SK-N-SH treated with all-trans-retinoic acid at 6 μM for 48 hours (cell line): ENCODE results near the gene EIF4H.
"Not testable (repeated sequence)": the region's sequence is repeated elsewhere in the genome, so short reads cannot be mapped to it uniquely, and the experiment has no call there.

Source experiments
- ARNTL ChIP-seq: fragments of 450-650 bp; formaldehyde crosslinking; IDR thresholded peaks from 2 replicates; pipeline ENCODE4 v1.5.0; 2020; ENCODE audit warnings: low read depth, mild to moderate bottlenecking, moderate library complexity, borderline replicate concordance
- CREB5 ChIP-seq: fragments of 250-450 bp; sonication (Bioruptor Pico); IDR thresholded peaks from 2 replicates; pipeline ENCODE4 v1.5.1; 2020; ENCODE audit warnings: low read depth, mild to moderate bottlenecking, moderate library complexity
- ESRRG ChIP-seq: fragments of 250-450 bp; sonication (Bioruptor Pico); IDR thresholded peaks from 2 replicates; pipeline ENCODE4 v1.6.1; 2021; ENCODE audit warnings: mild to moderate bottlenecking
- GLIS3 ChIP-seq: fragments of 250-450 bp; sonication (Bioruptor Pico); IDR thresholded peaks from 2 replicates; pipeline ENCODE4 v1.5.0; 2020; ENCODE audit warnings: mild to moderate bottlenecking, moderate library complexity
- OSR1 ChIP-seq: fragments of 250-450 bp; sonication (Bioruptor Pico); IDR thresholded peaks from 2 replicates; pipeline ENCODE4 v1.8.0; 2022; ENCODE audit warnings: moderate library complexity, mild to moderate bottlenecking, inconsistent platforms
- PATZ1 ChIP-seq: fragments of 250-450 bp; sonication (Bioruptor Pico); IDR thresholded peaks from 2 replicates; pipeline ENCODE4 v1.8.0; 2020; ENCODE audit warnings: mild to moderate bottlenecking, moderate library complexity, borderline replicate concordance
- PPARA ChIP-seq: fragments of 250-450 bp; sonication (Bioruptor Pico); IDR thresholded peaks from 2 replicates; pipeline ENCODE4 v1.5.0; 2020; ENCODE audit warnings: mild to moderate bottlenecking, borderline replicate concordance
- TCF4 ChIP-seq: fragments of 250-450 bp; sonication (Bioruptor Pico); IDR thresholded peaks from 2 replicates; pipeline ENCODE4 v1.8.0; 2021; ENCODE audit warnings: mild to moderate bottlenecking, moderate library complexity, borderline replicate concordance
- ZC3H10 ChIP-seq: fragments of 250-450 bp; sonication (Bioruptor Pico); IDR thresholded peaks from 2 replicates; pipeline ENCODE4 v1.5.1; 2021; ENCODE audit warnings: mild to moderate bottlenecking, moderate library complexity
- ZFP3 ChIP-seq: fragments of 250-450 bp; sonication (Bioruptor Pico); IDR thresholded peaks from 2 replicates; pipeline ENCODE4 v1.5.0; 2020; ENCODE audit warnings: mild to moderate bottlenecking, moderate library complexity
- ZFP30 ChIP-seq: fragments of 450-650 bp; formaldehyde crosslinking; IDR thresholded peaks from 2 replicates; pipeline ENCODE4 v1.5.0; 2022; ENCODE audit warnings: mild to moderate bottlenecking, moderate library complexity
- ZNF70 ChIP-seq: fragments of 450-650 bp; formaldehyde crosslinking; IDR thresholded peaks from 2 replicates; pipeline ENCODE4 v1.5.0; 2020; ENCODE audit warnings: mild to moderate bottlenecking, moderate library complexity
- TF ChIP-seq, protein P1 (sequence below): fragments of 250-450 bp; sonication (Bioruptor Pico); IDR thresholded peaks from 2 replicates; pipeline ENCODE4 v1.5.1; 2021; ENCODE audit warnings: mild to moderate bottlenecking, moderate library complexity
- TF ChIP-seq, protein P2 (sequence below): fragments of 250-450 bp; sonication (Bioruptor Pico); IDR thresholded peaks from 2 replicates; pipeline ENCODE4 v1.8.0; 2021; ENCODE audit warnings: low read depth, mild to moderate bottlenecking, moderate library complexity, borderline replicate concordance

GRCh38 chr7:74195139-74195860, 21.1 kb downstream of the EIF4H start:
- TF ChIP-seq CREB5 (CRISPR knock-in tag); GLIS3 (CRISPR knock-in tag); ZFP30 (CRISPR knock-in tag); TCF4 (CRISPR knock-in tag); ZFP3; PATZ1 (CRISPR knock-in tag); ARNTL (CRISPR knock-in tag); ZC3H10 (CRISPR knock-in tag); OSR1; PPARA (CRISPR knock-in tag); ZNF70; ESRRG (CRISPR knock-in tag): not testable (repeated sequence)
- TF ChIP-seq, protein P1, sequence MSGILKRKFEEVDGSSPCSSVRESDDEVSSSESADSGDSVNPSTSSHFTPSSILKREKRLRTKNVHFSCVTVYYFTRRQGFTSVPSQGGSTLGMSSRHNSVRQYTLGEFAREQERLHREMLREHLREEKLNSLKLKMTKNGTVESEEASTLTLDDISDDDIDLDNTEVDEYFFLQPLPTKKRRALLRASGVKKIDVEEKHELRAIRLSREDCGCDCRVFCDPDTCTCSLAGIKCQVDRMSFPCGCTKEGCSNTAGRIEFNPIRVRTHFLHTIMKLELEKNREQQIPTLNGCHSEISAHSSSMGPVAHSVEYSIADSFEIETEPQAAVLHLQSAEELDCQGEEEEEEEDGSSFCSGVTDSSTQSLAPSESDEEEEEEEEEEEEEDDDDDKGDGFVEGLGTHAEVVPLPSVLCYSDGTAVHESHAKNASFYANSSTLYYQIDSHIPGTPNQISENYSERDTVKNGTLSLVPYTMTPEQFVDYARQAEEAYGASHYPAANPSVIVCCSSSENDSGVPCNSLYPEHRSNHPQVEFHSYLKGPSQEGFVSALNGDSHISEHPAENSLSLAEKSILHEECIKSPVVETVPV: not testable (repeated sequence)
- TF ChIP-seq, protein P2, sequence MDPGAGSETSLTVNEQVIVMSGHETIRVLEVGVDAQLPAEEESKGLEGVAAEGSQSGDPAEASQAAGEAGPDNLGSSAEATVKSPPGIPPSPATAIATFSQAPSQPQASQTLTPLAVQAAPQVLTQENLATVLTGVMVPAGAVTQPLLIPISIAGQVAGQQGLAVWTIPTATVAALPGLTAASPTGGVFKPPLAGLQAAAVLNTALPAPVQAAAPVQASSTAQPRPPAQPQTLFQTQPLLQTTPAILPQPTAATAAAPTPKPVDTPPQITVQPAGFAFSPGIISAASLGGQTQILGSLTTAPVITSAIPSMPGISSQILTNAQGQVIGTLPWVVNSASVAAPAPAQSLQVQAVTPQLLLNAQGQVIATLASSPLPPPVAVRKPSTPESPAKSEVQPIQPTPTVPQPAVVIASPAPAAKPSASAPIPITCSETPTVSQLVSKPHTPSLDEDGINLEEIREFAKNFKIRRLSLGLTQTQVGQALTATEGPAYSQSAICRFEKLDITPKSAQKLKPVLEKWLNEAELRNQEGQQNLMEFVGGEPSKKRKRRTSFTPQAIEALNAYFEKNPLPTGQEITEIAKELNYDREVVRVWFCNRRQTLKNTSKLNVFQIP (CRISPR knock-in tag): not testable (repeated sequence)
